ENCODE results near the gene LYRM2. TPM values are rescaled to one million over a fixed set of nuclear protein-coding genes. Genes with fewer than 3 reads are reported as not detected.

LYRM2 gene
- total RNA-seq, 1 experiment from 2014 or later = 10.5 TPM

- no peaks in the 10 kb centered on the region for H3K79me2 ChIP-seq (ENCODE audit: low read length)
- H3K9me3 ChIP-seq (ENCODE audit: low read length) = no peaks in the 10 kb centered on the region
- no peaks in the 10 kb centered on the region for H4K20me1 ChIP-seq (ENCODE audit: low read length)
- DNase-seq (peak; percentile 42), ATAC-seq (no peak)
- CTCF ChIA-PET = no interaction called here
- intact Hi-C loops (cut with micrococcal nuclease) = no loop called here
- H3K4me1 ChIP-seq (ENCODE audit: insufficient read depth, low read length) = no peaks in the 10 kb centered on the region
- no peak overlapping the region for H3K4me3 ChIP-seq (ENCODE audit: low read length)
- H3K27ac ChIP-seq (ENCODE audit: low read length) = 0 out of 2 replicates have a peak overlapping the region, but pooled peaks have one; percentile 32
- POLR2A ChIA-PET (ENCODE audit: unreplicated experiment) = no interaction called here
- H3K9ac ChIP-seq (ENCODE audit: low read length) = no peak overlapping the region
- H3K9me2 ChIP-seq (replicated peaks; ENCODE audit: low read length) = no peaks in the 10 kb centered on the region
- H2AFZ ChIP-seq (ENCODE audit: low read length) = no peak overlapping the region
- no peaks in the 10 kb centered on the region for H3K36me3 ChIP-seq (ENCODE audit: low read depth, low read length)
- no peak overlapping the region for H3K4me2 ChIP-seq (ENCODE audit: low read length)
- TF ChIP-seq EZH2 (IDR thresholded peaks at IDR 0.05; ENCODE audit: low read length, unreplicated experiment) (no peak), CTCF (conservative IDR thresholded peaks at IDR 0.05; ENCODE audit: low read depth, low read length) (no peak), EZH2phosphoT487 (IDR thresholded peaks at IDR 0.05; ENCODE audit: borderline replicate concordance, low read length) (no peak)
- BruUV-seq (replicated peaks) = no TSS peak
- no peaks in the 10 kb centered on the region for H3K27me3 ChIP-seq (ENCODE audit: low read length)
- H3F3A ChIP-seq (ENCODE audit: low read length, unreplicated experiment) = no peaks in the 10 kb centered on the region
Measured at GRCh38 chr6:89527634-89528033, 110.9 kb downstream of the LYRM2 start.

GRCh38 chr6:89526563-89526869, 112.0 kb downstream of the LYRM2 start:
- ChIA-PET POLR2A (ENCODE audit: unreplicated experiment) (no interaction called here), CTCF (no interaction called here)
- BruUV-seq (replicated peaks) = no TSS peak

More at GRCh38 chr6:89526563-89526869, 112.0 kb downstream of the LYRM2 start:
- Histone ChIP-seq H3K27ac (ENCODE audit: low read length) (0 out of 2 replicates have a peak overlapping the region, but pooled peaks have one; percentile 3), H3K4me3 (ENCODE audit: low read length) (no peak overlapping the region), H3K79me2 (ENCODE audit: low read length) (no peaks in the 10 kb centered on the region), H3F3A (ENCODE audit: low read length, unreplicated experiment) (no peaks in the 10 kb centered on the region), H2AFZ (ENCODE audit: low read length) (no peak overlapping the region), H3K9me3 (ENCODE audit: low read length) (no peaks in the 10 kb centered on the region), H3K27me3 (ENCODE audit: low read length) (no peaks in the 10 kb centered on the region), H4K20me1 (ENCODE audit: low read length) (no peaks in the 10 kb centered on the region), H3K4me2 (ENCODE audit: low read length) (no peak overlapping the region), H3K9ac (ENCODE audit: low read length) (no peak overlapping the region), H3K4me1 (ENCODE audit: insufficient read depth, low read length) (no peaks in the 10 kb centered on the region), H3K9me2 (replicated peaks; ENCODE audit: low read length) (no peaks in the 10 kb centered on the region), H3K36me3 (ENCODE audit: low read depth, low read length) (no peaks in the 10 kb centered on the region)
- ATAC-seq = no peak
- DNase-seq = no peak
- intact Hi-C loops (cut with micrococcal nuclease) = no loop called here
- TF ChIP-seq CTCF (conservative IDR thresholded peaks at IDR 0.05; ENCODE audit: low read depth, low read length) (no peak), EZH2 (IDR thresholded peaks at IDR 0.05; ENCODE audit: low read length, unreplicated experiment) (no peak), EZH2phosphoT487 (IDR thresholded peaks at IDR 0.05; ENCODE audit: borderline replicate concordance, low read length) (no peak)

Measured in PC-3 (cell line).